HG02571 (cell line): ENCODE data around the gene OR5K4.
"Not testable (repeated sequence)": the region's sequence is repeated elsewhere in the genome, so short reads cannot be mapped to it uniquely, and the experiment has no call there.

Experiments used
- ATAC-seq: cut with Tn5 transposase; IDR thresholded peaks from one replicate; pipeline ENCODE4 v1.9.1; 2021; ENCODE audit warnings: mild to moderate bottlenecking, moderate library complexity; ENCODE audit not compliant: unreplicated experiment

The OR5K4 gene

GRCh38 chr3:98367464-98368246 lies 14.0 kb downstream of the OR5K4 start:
- ATAC-seq = no peak

GRCh38 chr3:98371186-98371585 lies 17.5 kb downstream of the OR5K4 start:
- no peak for ATAC-seq

GRCh38 chr3:98371853-98372252 lies 18.2 kb downstream of the OR5K4 start:
- no peak for ATAC-seq

GRCh38 chr3:98372445-98372844 lies 18.8 kb downstream of the OR5K4 start:
- no peak for ATAC-seq

GRCh38 chr3:98376631-98377030 lies 23.0 kb downstream of the OR5K4 start:
- ATAC-seq = no peak

- no peak for ATAC-seq
Measured at GRCh38 chr3:98388147-98388546, 34.5 kb downstream of the OR5K4 start.

GRCh38 chr3:98390366-98390765 lies 36.7 kb downstream of the OR5K4 start, which contains the start of gene OR5K3:
Gene OR5K3, plus strand, starts transcription at chr3:98390666. Its CDS starts 0 bp downstream, at chr3:98390666.
- no peak for ATAC-seq

GRCh38 chr3:98395101-98395500 lies 41.4 kb downstream of the OR5K4 start:
- ATAC-seq = no peak

- ATAC-seq = not testable (repeated sequence)
Measured at GRCh38 chr3:98396482-98396881, 42.8 kb downstream of the OR5K4 start.

- no peak for ATAC-seq
Measured at GRCh38 chr3:98398513-98398912, 44.9 kb downstream of the OR5K4 start.

- ATAC-seq = no peak
Measured at GRCh38 chr3:98402507-98402906, 48.9 kb downstream of the OR5K4 start.

GRCh38 chr3:98404010-98404409 lies 50.4 kb downstream of the OR5K4 start:
- no peak for ATAC-seq
